ENCODE data around the gene C15orf39.
"Not testable (repeated sequence)": the region's sequence is repeated elsewhere in the genome, so short reads cannot be mapped to it uniquely, and the experiment has no call there.

C15orf39 gene

DNA sequence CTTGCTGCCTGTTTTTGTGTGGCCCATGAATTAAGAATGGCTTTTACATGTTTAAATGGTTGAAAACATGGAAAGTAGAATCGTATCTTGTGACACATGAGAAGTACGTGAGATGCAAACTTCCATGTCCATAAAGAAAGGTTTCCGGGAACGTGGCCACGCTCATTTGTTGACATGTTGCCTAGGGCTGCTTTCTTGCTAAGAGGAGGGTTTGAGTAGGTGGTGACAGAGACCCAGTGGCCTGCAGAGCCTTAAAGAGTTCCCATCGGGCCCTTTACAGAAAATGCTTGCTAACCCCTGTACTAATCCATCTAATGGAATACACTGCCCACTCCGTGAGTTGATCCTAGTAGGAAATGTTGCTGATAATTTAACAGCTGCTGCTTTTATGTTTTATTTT lies 25.4 kb downstream of the C15orf39 start:
- H3K27me3 ChIP-seq (ENCODE audit: insufficient read depth, low read length); H3K27ac ChIP-seq (ENCODE audit: low read depth, low read length); H3K79me2 ChIP-seq (ENCODE audit: control insufficient read depth, insufficient read depth, low read length, unreplicated experiment); H3K4me3 ChIP-seq (ENCODE audit: low read depth, low read length); H3K4me1 ChIP-seq (ENCODE audit: control insufficient read depth, insufficient read depth, low read length, unreplicated experiment); H2AFZ ChIP-seq (ENCODE audit: low read length, unreplicated experiment); H3K36me3 ChIP-seq (ENCODE audit: insufficient read depth, low read length): not testable (repeated sequence)

DNA sequence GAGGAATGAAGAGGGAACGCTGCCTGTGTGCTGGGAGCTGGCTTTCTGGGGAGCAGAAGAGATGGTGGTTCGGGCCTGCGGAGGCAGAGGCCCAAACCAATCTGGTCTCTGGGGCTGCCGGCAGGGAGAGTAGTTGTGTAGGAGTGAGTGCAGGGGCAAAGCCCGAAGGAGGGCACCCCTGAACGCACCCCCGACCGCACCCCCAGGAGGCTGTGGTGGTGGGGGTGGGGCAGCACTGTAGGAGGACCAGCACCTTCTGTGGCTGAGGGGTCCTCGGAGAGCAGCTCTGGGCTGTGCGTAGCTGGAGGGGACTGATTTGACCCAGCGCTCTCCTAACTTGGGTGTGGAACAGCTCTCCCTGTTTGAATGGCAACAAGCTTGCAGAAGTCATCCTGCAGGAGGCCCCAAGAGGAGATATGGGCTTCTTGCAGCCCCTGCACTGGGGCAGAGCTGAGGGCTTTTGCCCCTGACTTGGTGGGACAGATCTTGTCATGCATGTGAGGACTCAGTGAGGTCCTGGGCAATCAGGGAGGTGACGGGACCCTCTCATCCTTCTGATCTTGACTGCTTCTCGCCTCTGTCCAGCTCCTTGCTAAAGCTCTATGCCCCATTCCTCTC lies 26.1 kb downstream of the C15orf39 start:
- Histone ChIP-seq H3K79me2 (ENCODE audit: control insufficient read depth, insufficient read depth, low read length, unreplicated experiment) (no peaks in the 10 kb centered on the region), H3K27ac (ENCODE audit: low read depth, low read length) (no peak overlapping the region), H3K36me3 (ENCODE audit: insufficient read depth, low read length) (no peaks in the 10 kb centered on the region), H3K27me3 (ENCODE audit: insufficient read depth, low read length) (peaks cover 9% of the 10 kb centered on the region; the same call in 1 of the 2 replicates), H2AFZ (ENCODE audit: low read length, unreplicated experiment) (no peak overlapping the region), H3K4me3 (ENCODE audit: low read depth, low read length) (no peak overlapping the region), H3K4me1 (ENCODE audit: control insufficient read depth, insufficient read depth, low read length, unreplicated experiment) (peaks cover 8% of the 10 kb centered on the region)

DNA sequence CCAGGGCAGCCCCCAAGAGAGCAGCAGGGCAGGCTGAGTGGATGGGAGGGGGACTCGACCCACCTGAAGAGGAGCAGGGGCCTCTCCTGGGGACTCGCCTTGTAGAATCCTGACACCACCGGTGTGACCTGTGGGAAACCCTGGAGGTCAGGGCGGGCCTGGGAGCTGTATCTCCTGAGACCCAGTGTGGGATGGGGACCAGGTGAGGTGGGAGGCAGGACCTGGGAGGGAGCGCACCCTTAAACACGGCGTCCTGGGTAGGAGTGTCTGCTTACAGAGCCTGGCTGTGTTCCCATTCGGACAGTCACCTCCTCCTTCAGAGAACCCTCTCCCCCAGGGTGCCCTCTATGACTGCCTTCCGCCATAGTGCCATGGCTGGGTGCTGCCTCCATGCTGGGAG lies 27.1 kb downstream of the C15orf39 start:
- no peaks in the 10 kb centered on the region for H3K79me2 ChIP-seq (ENCODE audit: control insufficient read depth, insufficient read depth, low read length, unreplicated experiment)
- no peak overlapping the region for H3K27ac ChIP-seq (ENCODE audit: low read depth, low read length)
- H3K4me1 ChIP-seq (ENCODE audit: control insufficient read depth, insufficient read depth, low read length, unreplicated experiment) = peaks cover 8% of the 10 kb centered on the region
- H3K27me3 ChIP-seq (ENCODE audit: insufficient read depth, low read length) = peaks cover 19% of the 10 kb centered on the region
- no peak overlapping the region for H3K4me3 ChIP-seq (ENCODE audit: low read depth, low read length)
- H2AFZ ChIP-seq (ENCODE audit: low read length, unreplicated experiment) = no peak overlapping the region
- no peaks in the 10 kb centered on the region for H3K36me3 ChIP-seq (ENCODE audit: insufficient read depth, low read length)

DNA sequence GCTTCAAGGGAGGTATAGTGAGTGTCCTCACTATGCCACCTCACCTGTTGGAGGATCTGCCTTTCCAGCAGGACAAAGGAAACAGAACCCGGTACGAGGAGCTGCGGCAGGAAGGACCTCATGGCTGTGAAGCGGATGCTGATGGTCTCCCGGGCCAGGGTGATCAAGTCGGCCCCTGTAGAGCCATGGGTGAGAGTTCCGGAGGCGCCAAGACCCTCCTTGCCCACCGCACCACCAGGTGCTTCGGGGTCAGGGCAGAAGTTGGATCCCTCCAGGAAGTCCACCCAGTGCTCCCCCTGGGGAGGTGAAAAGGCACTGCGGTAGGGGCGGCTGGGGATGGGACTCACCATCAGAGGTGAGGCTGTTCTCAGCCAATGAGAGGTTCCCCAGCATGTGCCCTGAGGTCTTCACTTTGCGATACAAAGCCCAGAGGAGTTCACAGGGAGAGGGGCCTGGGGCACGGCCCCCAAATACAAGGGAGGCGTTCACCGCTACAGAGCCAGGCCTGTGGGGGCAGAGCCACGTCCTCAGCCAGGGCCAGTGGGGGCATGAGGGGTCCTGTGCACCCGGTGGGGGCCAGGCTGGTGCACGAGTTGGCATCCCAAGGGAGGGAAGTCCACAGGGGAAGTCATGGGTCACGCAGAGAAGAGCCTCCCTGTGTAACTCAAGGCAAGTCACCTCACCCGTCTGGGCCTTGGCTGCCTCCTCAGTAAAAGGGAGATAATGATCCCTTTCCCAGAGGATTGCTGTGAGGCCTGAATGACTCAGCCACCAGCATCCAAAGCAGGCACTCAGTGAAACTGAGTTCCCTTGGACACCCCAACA lies 27.7 kb downstream of the C15orf39 start:
- peaks cover 25% of the 10 kb centered on the region for H3K27me3 ChIP-seq (ENCODE audit: insufficient read depth, low read length)
- no peaks in the 10 kb centered on the region for H3K79me2 ChIP-seq (ENCODE audit: control insufficient read depth, insufficient read depth, low read length, unreplicated experiment)
- no peak overlapping the region for H2AFZ ChIP-seq (ENCODE audit: low read length, unreplicated experiment)
- no peak overlapping the region for H3K27ac ChIP-seq (ENCODE audit: low read depth, low read length)
- H3K36me3 ChIP-seq (ENCODE audit: insufficient read depth, low read length) = no peaks in the 10 kb centered on the region
- H3K4me3 ChIP-seq (ENCODE audit: low read depth, low read length) = no peak overlapping the region
- peaks cover 8% of the 10 kb centered on the region for H3K4me1 ChIP-seq (ENCODE audit: control insufficient read depth, insufficient read depth, low read length, unreplicated experiment)

DNA sequence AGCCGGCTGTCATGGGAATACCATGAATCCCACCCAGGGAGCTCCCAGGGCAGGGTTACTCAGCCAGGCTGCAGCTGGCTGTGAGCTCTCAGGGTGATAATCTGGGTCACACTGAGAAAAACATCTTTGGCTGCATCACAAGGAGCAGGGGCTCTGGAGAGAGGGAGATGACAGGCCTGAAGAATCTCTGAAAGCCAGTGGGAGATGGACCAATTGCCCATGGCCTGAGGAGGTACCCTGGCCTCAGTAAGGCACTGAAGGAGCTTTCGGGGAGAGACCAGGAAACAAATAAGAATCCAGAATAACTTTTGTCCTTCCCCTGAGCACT lies 28.3 kb downstream of the C15orf39 start:
- Histone ChIP-seq H3K27ac (ENCODE audit: low read depth, low read length) (no peak overlapping the region), H3K79me2 (ENCODE audit: control insufficient read depth, insufficient read depth, low read length, unreplicated experiment) (no peaks in the 10 kb centered on the region), H2AFZ (ENCODE audit: low read length, unreplicated experiment) (no peak overlapping the region), H3K4me3 (ENCODE audit: low read depth, low read length) (no peak overlapping the region), H3K36me3 (ENCODE audit: insufficient read depth, low read length) (no peaks in the 10 kb centered on the region), H3K4me1 (ENCODE audit: control insufficient read depth, insufficient read depth, low read length, unreplicated experiment) (peaks cover 8% of the 10 kb centered on the region), H3K27me3 (ENCODE audit: insufficient read depth, low read length) (peaks cover 26% of the 10 kb centered on the region)

DNA sequence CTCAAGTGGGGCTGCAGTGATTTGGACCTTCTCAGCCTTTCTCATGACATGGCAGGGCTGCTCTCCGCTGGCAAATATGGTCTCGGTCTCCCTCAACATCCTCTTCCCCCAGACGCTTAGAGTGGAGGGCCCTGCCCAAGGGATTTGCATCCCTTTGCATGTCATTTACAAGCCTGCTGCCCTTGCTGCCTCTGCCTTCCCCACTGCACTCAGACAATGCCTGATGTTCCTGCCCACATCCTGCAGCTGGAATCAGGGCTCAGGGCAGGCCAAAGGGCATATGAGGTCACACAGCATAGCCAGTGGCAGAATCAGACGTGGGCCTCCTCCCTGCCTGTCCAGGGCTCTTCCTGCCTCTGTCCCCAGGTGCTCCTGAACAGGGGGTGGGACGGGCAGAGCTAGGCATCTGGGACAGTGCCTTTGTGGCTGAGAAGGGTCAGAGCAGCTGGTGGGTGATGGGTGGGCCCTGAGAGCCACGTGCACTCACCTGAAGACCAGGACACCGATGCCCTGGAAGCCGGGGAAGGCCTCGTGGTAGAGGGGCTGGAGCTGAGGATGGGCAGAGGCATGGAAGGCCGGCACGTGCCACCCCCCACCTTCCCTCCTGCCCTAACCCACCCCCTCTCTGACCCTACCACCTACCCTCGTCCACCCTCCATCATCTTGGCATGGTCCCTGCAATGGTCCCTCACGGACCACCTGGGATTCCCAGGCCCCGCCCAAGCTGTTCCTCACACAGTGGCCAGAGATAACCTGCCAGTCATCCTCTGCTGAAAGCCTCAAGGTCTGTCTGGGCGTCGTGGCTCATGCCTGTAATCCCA lies 29.1 kb downstream of the C15orf39 start:
- peaks cover 8% of the 10 kb centered on the region for H3K4me1 ChIP-seq (ENCODE audit: control insufficient read depth, insufficient read depth, low read length, unreplicated experiment)
- no peaks in the 10 kb centered on the region for H3K79me2 ChIP-seq (ENCODE audit: control insufficient read depth, insufficient read depth, low read length, unreplicated experiment)
- no peaks in the 10 kb centered on the region for H3K36me3 ChIP-seq (ENCODE audit: insufficient read depth, low read length)
- no peak overlapping the region for H3K27ac ChIP-seq (ENCODE audit: low read depth, low read length)
- H2AFZ ChIP-seq (ENCODE audit: low read length, unreplicated experiment) = no peak overlapping the region
- H3K4me3 ChIP-seq (ENCODE audit: low read depth, low read length) = no peak overlapping the region
- H3K27me3 ChIP-seq (ENCODE audit: insufficient read depth, low read length) = peaks cover 26% of the 10 kb centered on the region

DNA sequence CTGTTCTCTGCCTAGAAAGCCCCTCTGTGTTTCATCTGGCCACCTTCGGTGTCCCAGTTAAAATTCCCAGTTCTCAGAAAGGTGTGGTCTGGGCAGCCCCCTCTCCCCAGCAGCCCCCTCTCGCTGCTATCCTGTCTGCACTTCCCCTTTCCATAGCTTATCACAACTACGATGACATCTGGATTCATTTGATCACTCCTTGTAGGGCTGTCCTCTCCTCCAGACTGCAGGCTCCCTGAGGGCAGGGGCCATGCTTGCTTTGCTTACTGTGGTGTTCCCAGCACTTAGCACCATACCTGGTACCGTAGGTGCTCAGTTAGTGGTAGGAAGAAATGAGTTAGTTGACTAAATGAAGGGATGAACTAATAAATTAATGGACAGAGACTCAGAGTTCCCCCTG lies 30.2 kb downstream of the C15orf39 start:
- H2AFZ ChIP-seq (ENCODE audit: low read length, unreplicated experiment) = no peak overlapping the region
- no peaks in the 10 kb centered on the region for H3K36me3 ChIP-seq (ENCODE audit: insufficient read depth, low read length)

DNA sequence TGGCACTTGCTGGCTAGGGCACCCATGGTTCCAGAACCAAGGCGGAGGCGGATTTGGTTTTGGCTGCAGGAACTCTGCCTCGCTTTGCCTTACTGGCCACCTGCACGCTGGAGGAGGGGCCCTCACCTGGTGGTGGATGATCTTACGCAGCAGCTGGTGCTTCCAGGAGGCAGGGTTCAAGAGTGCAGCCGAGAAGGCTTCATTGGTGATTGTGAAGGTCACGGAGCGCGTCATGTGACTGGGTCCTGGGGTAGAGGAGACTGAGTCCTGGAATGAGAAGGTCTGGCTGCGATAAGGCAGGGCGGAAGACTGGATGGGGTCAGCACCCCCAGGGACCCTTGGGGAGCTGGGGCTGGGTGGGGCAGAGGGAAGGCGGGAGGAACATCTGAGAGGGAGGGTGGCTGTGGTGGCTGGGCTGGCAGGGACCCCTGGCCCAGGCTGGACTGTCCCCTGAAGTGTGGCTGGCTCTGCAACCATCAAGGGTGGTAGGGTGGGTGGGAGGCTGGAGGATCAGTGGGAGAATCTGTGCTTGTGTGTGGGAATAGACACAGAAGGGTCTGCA lies 30.7 kb downstream of the C15orf39 start:
- Histone ChIP-seq H3K27me3 (ENCODE audit: insufficient read depth, low read length) (peaks cover 26% of the 10 kb centered on the region), H3K27ac (ENCODE audit: low read depth, low read length) (no peak overlapping the region), H3K79me2 (ENCODE audit: control insufficient read depth, insufficient read depth, low read length, unreplicated experiment) (no peaks in the 10 kb centered on the region), H3K4me1 (ENCODE audit: control insufficient read depth, insufficient read depth, low read length, unreplicated experiment) (peaks cover 8% of the 10 kb centered on the region), H3K36me3 (ENCODE audit: insufficient read depth, low read length) (no peaks in the 10 kb centered on the region), H2AFZ (ENCODE audit: low read length, unreplicated experiment) (no peak overlapping the region), H3K4me3 (ENCODE audit: low read depth, low read length) (no peak overlapping the region)

More for the DNA sequence above, 30.2 kb downstream of the C15orf39 start:
- H3K4me1 ChIP-seq (ENCODE audit: control insufficient read depth, insufficient read depth, low read length, unreplicated experiment) = peaks cover 8% of the 10 kb centered on the region
- no peak overlapping the region for H3K4me3 ChIP-seq (ENCODE audit: low read depth, low read length)
- peaks cover 26% of the 10 kb centered on the region for H3K27me3 ChIP-seq (ENCODE audit: insufficient read depth, low read length)
- H3K27ac ChIP-seq (ENCODE audit: low read depth, low read length) = no peak overlapping the region
- H3K79me2 ChIP-seq (ENCODE audit: control insufficient read depth, insufficient read depth, low read length, unreplicated experiment) = no peaks in the 10 kb centered on the region

DNA sequence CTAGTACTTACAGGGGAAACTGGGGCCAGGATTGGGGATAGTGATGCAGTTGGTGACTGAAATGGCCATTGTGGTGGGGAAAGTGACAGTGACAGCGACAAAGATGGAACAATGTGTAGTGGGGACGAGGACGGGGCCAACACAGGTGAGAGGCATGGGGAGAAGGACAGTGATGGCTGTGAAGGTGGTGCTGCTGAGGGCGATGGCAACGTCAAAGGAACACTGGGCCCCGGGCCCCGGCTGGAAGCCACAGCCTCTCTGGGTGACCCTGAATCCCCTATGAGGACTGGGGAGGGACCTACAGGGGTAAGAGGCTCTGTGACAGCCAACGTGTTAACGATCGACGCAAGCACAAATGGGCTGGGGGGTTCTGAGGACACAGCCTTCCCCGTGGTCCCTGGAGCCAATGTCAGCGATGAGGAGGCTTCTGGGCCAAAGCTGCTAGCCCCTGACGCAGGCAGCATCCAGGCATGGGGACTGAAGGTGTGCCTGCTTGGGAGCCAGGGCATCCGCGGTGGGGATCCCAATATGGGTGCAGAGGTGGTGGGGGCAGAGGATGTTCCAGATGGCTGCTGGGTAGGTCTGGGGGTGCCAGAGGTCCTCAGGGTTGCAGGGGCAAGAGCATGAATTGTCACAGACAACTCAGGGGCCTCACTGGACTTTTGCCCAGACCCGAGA lies 31.3 kb downstream of the C15orf39 start:
- Histone ChIP-seq H3K4me1 (ENCODE audit: control insufficient read depth, insufficient read depth, low read length, unreplicated experiment) (peaks cover 8% of the 10 kb centered on the region), H3K36me3 (ENCODE audit: insufficient read depth, low read length) (no peaks in the 10 kb centered on the region), H3K4me3 (ENCODE audit: low read depth, low read length) (no peak overlapping the region), H3K27me3 (ENCODE audit: insufficient read depth, low read length) (peaks cover 26% of the 10 kb centered on the region), H2AFZ (ENCODE audit: low read length, unreplicated experiment) (no peak overlapping the region), H3K27ac (ENCODE audit: low read depth, low read length) (no peak overlapping the region), H3K79me2 (ENCODE audit: control insufficient read depth, insufficient read depth, low read length, unreplicated experiment) (no peaks in the 10 kb centered on the region)

DNA sequence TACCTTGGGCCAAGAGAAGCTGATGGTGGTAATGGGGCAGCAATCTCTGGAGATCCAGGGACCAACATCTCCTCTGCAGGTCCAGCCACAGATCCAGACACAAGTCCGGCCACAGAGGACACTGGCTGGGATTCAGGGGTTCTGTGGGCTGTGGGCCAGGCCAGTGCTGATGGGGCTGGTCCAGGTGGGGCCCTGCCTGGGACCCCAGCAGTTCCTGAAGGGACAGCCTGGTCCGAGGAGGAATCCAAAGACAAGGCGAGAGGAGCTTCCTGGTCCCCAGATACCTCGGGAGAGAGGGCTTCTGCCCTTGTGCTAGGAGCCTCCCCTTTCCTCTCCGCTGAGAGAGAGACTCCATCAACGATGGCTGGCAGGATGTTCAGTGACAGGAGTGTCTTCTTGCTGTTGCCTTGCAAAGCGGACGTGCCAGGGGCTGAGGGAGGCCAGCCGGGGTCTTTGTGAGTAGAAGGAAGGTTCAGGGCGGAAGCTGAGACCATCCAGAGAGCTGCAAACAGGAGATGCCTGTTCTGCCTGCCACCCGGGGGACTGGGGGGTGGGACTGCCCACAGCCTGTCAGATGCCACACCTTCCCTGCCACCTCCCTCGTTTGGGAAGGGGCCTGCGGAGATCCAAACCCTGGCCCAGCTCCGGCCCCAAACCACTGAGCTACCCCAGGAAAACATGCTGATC lies 32.0 kb downstream of the C15orf39 start:
- H3K27ac ChIP-seq (ENCODE audit: low read depth, low read length) = no peak overlapping the region
- no peaks in the 10 kb centered on the region for H3K79me2 ChIP-seq (ENCODE audit: control insufficient read depth, insufficient read depth, low read length, unreplicated experiment)
- peaks cover 8% of the 10 kb centered on the region for H3K4me1 ChIP-seq (ENCODE audit: control insufficient read depth, insufficient read depth, low read length, unreplicated experiment)
- no peak overlapping the region for H2AFZ ChIP-seq (ENCODE audit: low read length, unreplicated experiment)
- H3K4me3 ChIP-seq (ENCODE audit: low read depth, low read length) = no peak overlapping the region
- H3K27me3 ChIP-seq (ENCODE audit: insufficient read depth, low read length) = peaks cover 27% of the 10 kb centered on the region
- no peaks in the 10 kb centered on the region for H3K36me3 ChIP-seq (ENCODE audit: insufficient read depth, low read length)

Measured in ACC112 (cell line).